ENCODE results near the gene CCR9. TPM values are rescaled to one million over a fixed set of nuclear protein-coding genes. Genes with fewer than 3 reads are reported as not detected.

The CCR9 gene
- total RNA-seq, 3 donors from 2014 or later = not detected

GRCh38 chr3:45872569-45872968 is 13.8 kb upstream of the CCR9 start:
- intact Hi-C loops (cut with DNase I; ENCODE audit: low total_unique reads) = no loop called here
- H3K27ac ChIP-seq = no peak overlapping the region
- no peak overlapping the region for H3K4me3 ChIP-seq
- TF ChIP-seq POLR2AphosphoS5 (IDR thresholded peaks at IDR 0.05) (no peak), POLR2A (IDR thresholded peaks at IDR 0.05) (no peak)
- TF ChIP-seq, protein P1, sequence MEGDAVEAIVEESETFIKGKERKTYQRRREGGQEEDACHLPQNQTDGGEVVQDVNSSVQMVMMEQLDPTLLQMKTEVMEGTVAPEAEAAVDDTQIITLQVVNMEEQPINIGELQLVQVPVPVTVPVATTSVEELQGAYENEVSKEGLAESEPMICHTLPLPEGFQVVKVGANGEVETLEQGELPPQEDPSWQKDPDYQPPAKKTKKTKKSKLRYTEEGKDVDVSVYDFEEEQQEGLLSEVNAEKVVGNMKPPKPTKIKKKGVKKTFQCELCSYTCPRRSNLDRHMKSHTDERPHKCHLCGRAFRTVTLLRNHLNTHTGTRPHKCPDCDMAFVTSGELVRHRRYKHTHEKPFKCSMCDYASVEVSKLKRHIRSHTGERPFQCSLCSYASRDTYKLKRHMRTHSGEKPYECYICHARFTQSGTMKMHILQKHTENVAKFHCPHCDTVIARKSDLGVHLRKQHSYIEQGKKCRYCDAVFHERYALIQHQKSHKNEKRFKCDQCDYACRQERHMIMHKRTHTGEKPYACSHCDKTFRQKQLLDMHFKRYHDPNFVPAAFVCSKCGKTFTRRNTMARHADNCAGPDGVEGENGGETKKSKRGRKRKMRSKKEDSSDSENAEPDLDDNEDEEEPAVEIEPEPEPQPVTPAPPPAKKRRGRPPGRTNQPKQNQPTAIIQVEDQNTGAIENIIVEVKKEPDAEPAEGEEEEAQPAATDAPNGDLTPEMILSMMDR (IDR thresholded peaks at IDR 0.05) = no peak
- no peaks in the 10 kb centered on the region for H3K27me3 ChIP-seq
- no peaks in the 10 kb centered on the region for H3K36me3 ChIP-seq
- DNase-seq (ENCODE audit: low spot score in 2 of 2) = no peak
- no peaks in the 10 kb centered on the region for H3K4me1 ChIP-seq
- no peaks in the 10 kb centered on the region for H3K9me3 ChIP-seq

DNA sequence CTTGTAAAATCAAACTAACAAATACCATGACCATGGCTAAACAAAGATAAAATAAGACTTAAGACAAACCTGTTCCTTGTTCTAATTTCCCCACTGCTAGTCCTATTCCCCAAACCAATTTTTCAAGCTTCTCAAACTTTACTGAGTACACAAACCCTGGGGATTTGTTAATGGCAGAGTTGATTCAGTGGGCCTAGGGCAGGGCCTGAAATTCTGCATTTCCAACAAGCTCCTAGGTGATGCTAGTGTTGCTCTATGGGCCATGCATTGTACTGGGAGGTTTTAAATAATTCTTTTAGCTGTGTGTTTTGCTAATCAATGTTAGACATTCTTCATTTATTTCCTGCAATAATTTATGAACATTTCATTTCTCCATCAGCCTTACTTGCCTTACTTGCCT is 13.3 kb upstream of the CCR9 start:
- Histone ChIP-seq H3K4me3 (no peak overlapping the region), H3K36me3 (no peaks in the 10 kb centered on the region), H3K4me1 (no peaks in the 10 kb centered on the region), H3K9me3 (no peaks in the 10 kb centered on the region), H3K27me3 (no peaks in the 10 kb centered on the region), H3K27ac (no peak overlapping the region)
- no peak for DNase-seq (ENCODE audit: low spot score in 2 of 2)
- TF ChIP-seq, protein P1 (IDR thresholded peaks at IDR 0.05) = no peak
- no peak for TF ChIP-seq POLR2AphosphoS5 (IDR thresholded peaks at IDR 0.05)
- no peak for TF ChIP-seq POLR2A (IDR thresholded peaks at IDR 0.05)
- intact Hi-C loops (cut with DNase I; ENCODE audit: low total_unique reads) = no loop called here

GRCh38 chr3:45873638-45874037 is 12.7 kb upstream of the CCR9 start:
- intact Hi-C loops (cut with DNase I; ENCODE audit: low total_unique reads) = no loop called here
- no peaks in the 10 kb centered on the region for H3K27me3 ChIP-seq
- DNase-seq (ENCODE audit: low spot score in 2 of 2) = no peak

GRCh38 chr3:45874677-45875346 is 11.5 kb upstream of the CCR9 start:
- TF ChIP-seq POLR2AphosphoS5 (IDR thresholded peaks at IDR 0.05) (no peak), POLR2A (IDR thresholded peaks at IDR 0.05) (no peak)
- TF ChIP-seq, protein P1 (IDR thresholded peaks at IDR 0.05) = no peak
- H3K9me3 ChIP-seq = no peaks in the 10 kb centered on the region
- DNase-seq (ENCODE audit: low spot score in 2 of 2) = no peak
- no peaks in the 10 kb centered on the region for H3K36me3 ChIP-seq
- H3K4me1 ChIP-seq = no peaks in the 10 kb centered on the region
- intact Hi-C loops (cut with DNase I; ENCODE audit: low total_unique reads) = loop anchor here (5.0 kb wide), 1 partner anchor 1047 kb away; no protein-coding TSS in a partner anchor
- no peak overlapping the region for H3K4me3 ChIP-seq
- H3K27me3 ChIP-seq = no peaks in the 10 kb centered on the region
- no peak overlapping the region for H3K27ac ChIP-seq

More at GRCh38 chr3:45873638-45874037, 12.7 kb upstream of the CCR9 start:
- Histone ChIP-seq H3K4me3 (no peak overlapping the region), H3K27ac (no peak overlapping the region), H3K4me1 (no peaks in the 10 kb centered on the region), H3K9me3 (no peaks in the 10 kb centered on the region), H3K36me3 (no peaks in the 10 kb centered on the region)
- TF ChIP-seq, protein P1 (IDR thresholded peaks at IDR 0.05) = no peak
- TF ChIP-seq POLR2A (IDR thresholded peaks at IDR 0.05) = no peak
- no peak for TF ChIP-seq POLR2AphosphoS5 (IDR thresholded peaks at IDR 0.05)

DNA sequence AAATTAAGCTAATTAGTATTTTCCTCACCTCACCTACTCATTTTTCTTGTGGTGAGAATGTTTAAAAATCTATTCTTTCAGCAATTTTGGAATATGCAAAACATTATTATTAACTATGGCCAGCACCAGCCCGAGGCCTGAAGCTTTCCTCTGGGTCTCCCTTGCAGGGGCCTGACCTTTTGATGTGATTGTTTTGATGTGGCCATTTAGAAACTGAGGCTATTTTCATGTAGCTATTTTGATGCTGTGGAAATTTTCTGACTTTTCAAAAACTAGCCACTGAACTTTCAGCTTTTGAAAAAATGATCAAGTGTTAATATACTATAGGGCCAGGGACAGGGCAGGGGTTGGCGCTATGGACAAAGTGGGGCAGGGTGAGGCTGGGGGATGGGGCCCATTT is 8.2 kb upstream of the CCR9 start:
- Histone ChIP-seq H3K27ac (no peak overlapping the region), H3K9me3 (no peaks in the 10 kb centered on the region), H3K27me3 (no peaks in the 10 kb centered on the region), H3K4me3 (no peak overlapping the region), H3K36me3 (no peaks in the 10 kb centered on the region), H3K4me1 (no peaks in the 10 kb centered on the region)
- intact Hi-C loops (cut with DNase I; ENCODE audit: low total_unique reads) = loop anchor here (5.0 kb wide), 1 partner anchor 1044 kb away; no protein-coding TSS in a partner anchor
- TF ChIP-seq, protein P1 (IDR thresholded peaks at IDR 0.05) = no peak
- TF ChIP-seq POLR2AphosphoS5 (IDR thresholded peaks at IDR 0.05) = no peak
- TF ChIP-seq POLR2A (IDR thresholded peaks at IDR 0.05) = no peak
- no peak for DNase-seq (ENCODE audit: low spot score in 2 of 2)

Data from breast epithelium (tissue), 4 donors.